Smooth muscle cell (in vitro differentiated cells): ENCODE measurements around the gene DCC. TPM values are rescaled to one million over a fixed set of nuclear protein-coding genes. Genes with fewer than 3 reads are reported as not detected.

Source experiments
- DNase-seq: peaks from one replicate; lab custom pipeline; 2025; ENCODE audit not compliant: unreplicated experiment; lab: John Stamatoyannopoulos, UW
- H2AFZ ChIP-seq: fragments of 200-600 bp; sonication (generic); 2 replicates; pipeline ENCODE4 v1.6.0; 2016; ENCODE audit warnings: antibody characterized with exemption, low read depth, mild to moderate bottlenecking
- H3F3A ChIP-seq: fragments of 200-600 bp; sonication (generic); 2 replicates; pipeline ENCODE4 v1.6.0; 2017; ENCODE audit warnings: antibody characterized with exemption, low read depth
- H3K27ac ChIP-seq: fragments of 200-600 bp; sonication (generic); 2 replicates; pipeline ENCODE4 v1.5.1; 2016; ENCODE audit warnings: low read depth, mild to moderate bottlenecking
- H3K27me3 ChIP-seq: fragments of 200-600 bp; sonication (generic); 2 replicates; pipeline ENCODE4 v1.6.1; 2016; ENCODE audit warnings: low read depth, mild to moderate bottlenecking
- H3K36me3 ChIP-seq: fragments of 200-600 bp; sonication (generic); 2 replicates; pipeline ENCODE4 v1.5.1; 2016; ENCODE audit warnings: low read depth
- H3K4me1 ChIP-seq: fragments of 200-600 bp; sonication (generic); 2 replicates; pipeline ENCODE4 v1.5.1; 2016; ENCODE audit warnings: low read depth
- H3K4me2 ChIP-seq: fragments of 200-600 bp; sonication (generic); 2 replicates; pipeline ENCODE4 v1.6.0; 2016; ENCODE audit warnings: mild to moderate bottlenecking
- H3K4me3 ChIP-seq: fragments of 200-600 bp; sonication (generic); 2 replicates; pipeline ENCODE4 v1.5.1; 2016; ENCODE audit warnings: mild to moderate bottlenecking
- H3K79me2 ChIP-seq: fragments of 200-600 bp; sonication (generic); 2 replicates; pipeline ENCODE4 v1.6.0; 2016; ENCODE audit warnings: low read depth, mild to moderate bottlenecking
- H3K9ac ChIP-seq: fragments of 200-600 bp; sonication (generic); 2 replicates; pipeline ENCODE4 v1.6.0; 2016; ENCODE audit warnings: low read depth
- H3K9me3 ChIP-seq: fragments of 200-600 bp; sonication (generic); replicated peaks from 2 replicates; pipeline ENCODE4 v1.5.1; 2016; ENCODE audit warnings: low read depth
- H4K20me1 ChIP-seq: fragments of 200-600 bp; sonication (generic); 2 replicates; pipeline ENCODE4 v1.6.0; 2016; ENCODE audit warnings: low read depth
- CTCF ChIP-seq: fragments of 200-600 bp; sonication (generic); IDR thresholded peaks from 2 replicates; pipeline ENCODE4 v1.5.1; 2017; ENCODE audit warnings: borderline replicate concordance, mild to moderate bottlenecking, antibody characterized with exemption; ENCODE audit not compliant: insufficient read depth, poor library complexity, severe bottlenecking
- WGBS: methylation state at CpG from one replicate; pipeline ENCODE4 v1.1.7; 2016; ENCODE audit warnings: low lambda C conversion rate; 5-methylcytosine and 5-hydroxymethylcytosine counted together
- polyA plus RNA-seq: library from polyadenylated mRNA; unstranded; fragments of >200 nt; fragmentation: Nextera tagmentation; extraction: Ambion mirVana; gene quantifications from 2 replicates; pipeline ENCODE4 v1.2.1, GENCODE V29; 2016
- total RNA-seq: library from RNA; depleted of rRNA; stranded (reverse); fragments of >200 nt; gene quantifications from 2 replicates; pipeline ENCODE4 v1.2.3, GENCODE V29; 2014

Gene DCC
- total and polyA plus RNA-seq, 2 experiments from 2014 or later: not detected

GRCh38 chr18:52617931-52618330 is 277.9 kb downstream of the DCC start:
- Histone ChIP-seq H4K20me1 (no peaks in the 10 kb centered on the region), H3K4me2 (no peak overlapping the region), H3K27me3 (no peaks in the 10 kb centered on the region), H3K4me3 (no peak overlapping the region), H3K79me2 (no peaks in the 10 kb centered on the region), H3K9me3 (no peaks in the 10 kb centered on the region), H3K36me3 (no peaks in the 10 kb centered on the region), H3K27ac (no peak overlapping the region), H3K4me1 (peaks cover 10% of the 10 kb centered on the region), H3F3A (no peaks in the 10 kb centered on the region), H3K9ac (no peak overlapping the region), H2AFZ (no peak overlapping the region)
- TF ChIP-seq CTCF: no peak
- no peak for DNase-seq

GRCh38 chr18:52620926-52621439 is 281.0 kb downstream of the DCC start:
- H4K20me1 ChIP-seq: no peaks in the 10 kb centered on the region
- no peaks in the 10 kb centered on the region for H3K4me1 ChIP-seq
- H2AFZ ChIP-seq: no peak overlapping the region
- no peaks in the 10 kb centered on the region for H3K79me2 ChIP-seq
- H3K36me3 ChIP-seq: no peaks in the 10 kb centered on the region
- no peak overlapping the region for H3K4me3 ChIP-seq
- 79% methylated on average over 3 of the region's 3 CpGs for WGBS
- H3K27ac ChIP-seq: no peak overlapping the region
- H3K9me3 ChIP-seq: no peaks in the 10 kb centered on the region
- no peak overlapping the region for H3K9ac ChIP-seq
- DNase-seq: no peak
- no peak for TF ChIP-seq CTCF
- no peaks in the 10 kb centered on the region for H3F3A ChIP-seq
- no peaks in the 10 kb centered on the region for H3K27me3 ChIP-seq
- no peak overlapping the region for H3K4me2 ChIP-seq

GRCh38 chr18:52624702-52625101 is 284.7 kb downstream of the DCC start:
- WGBS: 91% methylated on average over 5 of the region's 5 CpGs
- H3K27me3 ChIP-seq: no peaks in the 10 kb centered on the region
- no peaks in the 10 kb centered on the region for H3K9me3 ChIP-seq
- H3K9ac ChIP-seq: no peak overlapping the region
- H3K79me2 ChIP-seq: no peaks in the 10 kb centered on the region
- H3K27ac ChIP-seq: no peak overlapping the region
- H4K20me1 ChIP-seq: no peaks in the 10 kb centered on the region
- H3K4me3 ChIP-seq: no peak overlapping the region
- H2AFZ ChIP-seq: no peak overlapping the region
- DNase-seq: no peak
- H3F3A ChIP-seq: no peaks in the 10 kb centered on the region
- H3K36me3 ChIP-seq: no peaks in the 10 kb centered on the region
- no peak for TF ChIP-seq CTCF
- H3K4me1 ChIP-seq: no peaks in the 10 kb centered on the region
- no peak overlapping the region for H3K4me2 ChIP-seq

- Histone ChIP-seq H3K9me3 (no peaks in the 10 kb centered on the region), H3K36me3 (no peaks in the 10 kb centered on the region), H4K20me1 (no peaks in the 10 kb centered on the region), H3K4me3 (no peak overlapping the region), H3K4me2 (no peak overlapping the region), H3K79me2 (no peaks in the 10 kb centered on the region), H3K9ac (no peak overlapping the region), H2AFZ (no peak overlapping the region), H3F3A (no peaks in the 10 kb centered on the region), H3K27me3 (no peaks in the 10 kb centered on the region), H3K4me1 (no peaks in the 10 kb centered on the region), H3K27ac (no peak overlapping the region)
- no peak for TF ChIP-seq CTCF
- WGBS: 97% methylated on average over 5 of the region's 5 CpGs
- no peak for DNase-seq
Observed at GRCh38 chr18:52636536-52636935, 296.5 kb downstream of the DCC start.
